NCI-H2107 (cell line): ENCODE data around the gene ACTL6B.
A peak's percentile ranks its signal among the peaks of the same experiment; 100 is the strongest.
"Not testable (repeated sequence)": the region's sequence is repeated elsewhere in the genome, so short reads cannot be mapped to it uniquely, and the experiment has no call there.

Experiments used
- DNase-seq: peaks from one replicate; lab custom pipeline; 2025; lab: John Stamatoyannopoulos, UW

ACTL6B gene

GRCh38 chr7:100655908-100656674 lies at the start of gene ACTL6B:
ACTL6B (minus strand) TSS chr7:100656448; CDS start chr7:100656354, 94 bp downstream.
- peak; percentile 75 for DNase-seq

GRCh38 chr7:100705320-100705752 lies 49.1 kb upstream of the ACTL6B start:
- DNase-seq: peak; percentile 44

- not testable (repeated sequence) for DNase-seq
Observed at GRCh38 chr7:100701089-100701488, 44.8 kb upstream of the ACTL6B start.

DNA sequence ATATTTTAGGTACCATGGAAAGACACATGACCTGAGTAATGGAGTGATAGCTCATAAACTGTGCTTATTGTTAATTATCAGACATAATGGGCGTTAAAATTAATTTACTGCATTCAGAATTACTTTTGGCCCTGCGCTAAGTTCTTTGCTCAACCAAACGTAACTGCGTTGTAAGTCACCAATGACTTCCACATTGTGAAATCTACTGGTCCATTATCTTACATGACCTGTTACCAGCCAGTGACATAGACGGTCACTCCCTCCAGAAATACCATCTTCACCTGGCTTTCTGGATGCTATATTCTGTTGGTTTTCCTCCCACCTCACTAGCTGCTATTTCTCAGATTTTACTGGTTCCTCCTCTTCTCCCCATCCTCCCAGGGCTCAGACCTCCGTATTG lies 42.8 kb upstream of the ACTL6B start:
- no peak for DNase-seq

DNA sequence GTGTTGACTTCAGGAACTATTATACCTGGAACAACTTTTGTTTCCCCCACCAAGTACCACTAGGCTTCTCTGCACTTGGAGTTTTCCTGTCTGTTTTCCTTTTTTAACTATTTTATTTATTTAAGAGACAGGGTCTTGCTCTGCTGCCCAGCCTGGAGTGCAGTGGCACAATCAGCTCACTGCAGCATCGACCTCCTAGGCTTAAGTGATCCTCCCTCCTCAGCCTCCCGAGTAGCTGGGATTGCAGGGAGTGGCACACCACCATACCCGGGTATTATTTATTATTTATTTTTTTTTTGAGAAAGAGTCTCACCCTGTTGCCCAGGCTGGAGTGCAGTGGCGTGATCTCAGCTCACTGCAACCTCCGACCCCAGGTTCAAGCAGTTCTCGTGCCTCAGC lies 39.9 kb upstream of the ACTL6B start:
- no peak for DNase-seq

DNA sequence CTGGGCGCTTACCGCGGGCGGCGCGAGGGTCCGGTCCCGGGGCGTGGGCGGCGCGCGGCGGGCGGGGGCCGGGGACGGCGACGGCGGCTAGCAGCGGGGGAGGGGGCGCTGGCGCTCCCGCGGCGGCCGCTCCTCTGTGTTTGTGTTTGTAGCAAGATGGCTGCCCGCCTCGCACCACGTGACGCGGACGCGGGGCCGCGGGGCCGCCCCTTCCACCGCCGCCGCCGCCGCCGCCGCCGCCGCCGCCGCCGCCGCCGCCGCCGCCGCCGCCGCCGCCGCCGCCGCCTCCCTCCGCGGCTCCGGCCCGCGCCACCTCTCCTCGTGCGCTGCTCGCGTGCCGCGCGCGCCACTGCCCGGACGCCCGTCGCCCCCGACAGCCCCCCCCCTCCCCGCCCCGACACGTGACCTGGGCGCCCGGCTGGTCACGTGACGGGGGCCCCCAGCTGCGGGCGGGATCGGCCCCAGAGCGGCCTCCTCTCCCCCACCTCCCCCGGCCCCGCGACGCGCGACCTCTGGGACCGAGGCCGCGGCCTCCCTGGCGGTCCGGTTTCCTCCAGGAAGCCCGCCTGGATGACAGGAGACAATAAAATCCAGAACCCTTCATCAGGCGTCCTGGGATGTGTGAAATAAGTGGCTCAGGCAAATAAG lies 38.0 kb upstream of the ACTL6B start, which contains the start of gene GIGYF1:
Gene GIGYF1 (minus strand): TSS at position 153 of the 648 bp plus-strand sequence. CDS start 6,012 bp downstream, outside the sequence.
- peak; percentile 24 for DNase-seq

DNA sequence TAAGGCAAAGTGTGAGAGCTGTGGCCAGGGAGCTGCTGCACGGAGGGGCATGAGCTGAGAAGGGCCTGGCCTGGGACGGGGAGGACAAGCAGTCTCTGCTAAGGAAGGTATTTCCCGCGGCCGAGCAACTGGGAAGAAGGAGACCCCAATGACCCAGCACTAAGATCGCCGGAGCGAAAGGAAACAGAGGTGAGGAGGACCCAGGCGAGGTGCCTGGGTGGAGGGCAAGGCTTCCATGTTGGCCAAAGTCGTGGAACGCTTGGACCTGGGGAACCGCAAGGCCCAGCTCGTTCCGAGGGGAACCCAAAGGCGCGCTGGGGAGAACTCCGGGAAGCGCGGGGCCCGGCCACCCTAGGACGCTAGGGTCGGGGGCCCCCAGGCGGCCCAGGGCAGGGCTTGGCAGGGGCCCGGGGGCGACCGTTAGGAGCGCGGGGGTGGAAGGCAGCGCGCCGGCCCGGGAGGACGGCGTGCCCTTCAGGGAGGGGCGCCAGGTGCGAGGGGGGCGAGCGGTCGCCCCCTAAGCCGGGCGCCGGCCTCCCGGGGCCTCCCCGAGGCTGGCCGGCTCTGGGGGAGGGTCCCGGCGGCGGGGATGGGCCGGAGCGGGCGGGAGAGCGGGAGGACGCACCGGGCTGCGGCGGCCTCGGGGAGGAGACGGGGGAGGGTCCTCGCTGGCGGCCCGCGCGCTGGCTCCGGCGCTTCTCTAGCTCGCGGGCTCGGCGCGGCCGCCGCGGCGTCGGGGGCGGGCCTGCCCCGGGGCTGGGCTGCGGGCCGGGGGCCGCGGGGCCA lies 37.3 kb upstream of the ACTL6B start:
- no peak for DNase-seq

- DNase-seq: no peak
Observed at GRCh38 chr7:100692578-100692961, 36.3 kb upstream of the ACTL6B start.

DNA sequence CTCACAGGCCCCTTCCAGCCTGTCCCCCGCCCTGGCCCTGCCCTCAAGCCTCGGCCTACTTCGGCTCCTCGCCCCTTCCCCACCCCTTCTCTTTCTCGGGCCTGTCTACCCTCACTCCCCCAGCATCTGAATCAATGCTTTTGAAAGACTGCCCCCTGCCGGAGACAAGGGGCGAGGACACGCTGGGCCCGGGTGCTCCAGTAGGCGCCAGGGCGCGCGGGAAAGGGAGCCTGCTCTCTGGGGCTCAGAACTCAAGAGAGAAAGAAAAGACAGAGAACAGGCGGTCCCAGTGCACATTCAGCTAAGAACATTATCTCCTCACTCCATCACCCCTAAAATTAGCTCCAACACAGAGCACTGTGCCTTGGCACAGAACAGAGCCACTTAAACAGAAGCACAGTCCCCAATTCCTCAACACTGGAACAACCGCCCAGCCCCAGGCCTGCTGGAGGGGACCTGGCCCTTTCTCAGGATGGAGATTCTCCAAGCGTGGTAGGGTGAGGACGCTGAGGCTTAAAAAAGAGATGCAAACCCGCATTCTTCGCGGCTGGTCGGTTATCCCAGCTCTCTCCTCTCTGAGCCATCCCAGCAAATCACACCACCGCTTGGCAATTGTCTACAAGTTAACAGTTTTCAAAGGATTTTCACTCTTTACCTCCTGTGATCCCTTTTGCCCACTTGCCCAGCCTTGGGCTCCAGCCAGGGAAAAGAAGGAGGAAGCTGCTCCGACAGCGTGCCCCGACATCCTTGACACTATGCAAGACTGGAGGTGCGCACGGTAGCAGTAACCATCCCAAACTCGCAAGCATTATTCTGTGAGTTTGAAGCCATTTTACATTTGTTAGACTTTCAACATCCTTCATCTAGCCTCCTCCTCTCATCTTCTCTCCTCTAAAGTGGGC lies 35.7 kb upstream of the ACTL6B start:
- peak; percentile 52 for DNase-seq

DNA sequence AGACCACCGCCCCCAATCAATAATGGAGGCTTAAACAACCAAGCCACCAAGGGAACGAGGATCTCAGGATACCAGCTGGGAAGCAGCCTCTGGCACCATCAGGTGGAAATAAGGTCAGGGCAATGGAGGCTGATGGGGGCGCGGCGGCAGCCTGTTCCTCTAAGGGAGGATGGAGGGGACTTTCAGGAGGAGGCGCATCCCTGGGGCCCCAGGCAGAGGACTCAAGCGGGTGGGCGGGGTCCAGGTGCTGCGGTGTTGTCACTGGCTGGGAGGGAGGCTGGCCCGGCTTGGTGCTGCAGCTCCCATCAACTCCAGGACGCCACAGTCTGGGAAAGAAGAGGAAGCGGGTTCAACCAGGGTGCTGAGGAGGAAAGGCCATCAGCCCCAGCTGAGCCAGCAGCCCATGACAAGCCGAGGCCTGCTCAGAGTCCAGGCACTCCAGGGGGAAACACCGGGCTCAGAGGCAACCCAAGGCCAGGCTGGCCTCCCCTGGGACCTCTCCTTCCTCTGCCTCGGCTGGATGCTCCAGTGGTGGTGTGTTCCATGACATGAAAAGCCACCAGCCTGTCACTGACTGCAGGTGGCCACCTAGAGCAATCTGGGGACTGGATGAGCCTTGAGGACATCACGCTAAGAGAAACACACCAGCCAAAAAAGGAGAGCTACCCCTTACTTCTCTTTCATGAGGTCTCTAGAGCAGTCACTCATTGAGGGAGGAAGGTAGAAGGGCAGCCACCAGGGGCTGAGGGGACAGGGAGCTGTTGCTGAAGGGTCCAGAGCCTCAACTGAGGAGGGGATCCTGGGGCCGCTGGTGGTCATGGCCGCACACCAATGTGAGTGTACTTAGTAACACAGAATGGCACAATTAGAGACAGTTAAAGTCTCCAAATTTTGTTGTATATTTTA lies 33.2 kb upstream of the ACTL6B start:
- no peak for DNase-seq

- DNase-seq: no peak
Observed at GRCh38 chr7:100688326-100688860, 32.1 kb upstream of the ACTL6B start.

GRCh38 chr7:100687751-100688300 lies 31.6 kb upstream of the ACTL6B start:
- DNase-seq: no peak

DNA sequence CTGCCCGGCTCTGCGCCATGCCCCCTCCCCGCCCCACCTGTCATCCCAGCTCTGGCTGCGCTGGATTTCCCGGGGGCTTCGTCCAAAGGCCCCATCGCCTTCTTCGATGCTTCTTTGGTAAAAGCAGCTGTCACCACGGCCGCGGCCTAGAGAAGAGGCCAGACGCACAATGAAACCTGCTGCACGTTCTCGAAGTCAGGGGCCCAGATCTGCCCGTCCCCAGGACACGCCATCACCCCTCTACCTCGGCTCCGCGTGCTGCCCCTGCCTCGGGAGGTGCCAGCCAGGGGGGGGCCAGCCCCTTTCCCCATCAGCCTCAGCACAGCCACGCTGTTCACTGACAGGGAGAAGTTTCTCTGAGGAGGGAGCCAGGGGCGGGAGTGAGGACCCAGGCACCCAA lies 31.0 kb upstream of the ACTL6B start:
- no peak for DNase-seq

- DNase-seq: no peak
Observed at GRCh38 chr7:100686822-100687211, 30.6 kb upstream of the ACTL6B start.

- DNase-seq: no peak
Observed at GRCh38 chr7:100686201-100686821, 30.1 kb upstream of the ACTL6B start.

DNA sequence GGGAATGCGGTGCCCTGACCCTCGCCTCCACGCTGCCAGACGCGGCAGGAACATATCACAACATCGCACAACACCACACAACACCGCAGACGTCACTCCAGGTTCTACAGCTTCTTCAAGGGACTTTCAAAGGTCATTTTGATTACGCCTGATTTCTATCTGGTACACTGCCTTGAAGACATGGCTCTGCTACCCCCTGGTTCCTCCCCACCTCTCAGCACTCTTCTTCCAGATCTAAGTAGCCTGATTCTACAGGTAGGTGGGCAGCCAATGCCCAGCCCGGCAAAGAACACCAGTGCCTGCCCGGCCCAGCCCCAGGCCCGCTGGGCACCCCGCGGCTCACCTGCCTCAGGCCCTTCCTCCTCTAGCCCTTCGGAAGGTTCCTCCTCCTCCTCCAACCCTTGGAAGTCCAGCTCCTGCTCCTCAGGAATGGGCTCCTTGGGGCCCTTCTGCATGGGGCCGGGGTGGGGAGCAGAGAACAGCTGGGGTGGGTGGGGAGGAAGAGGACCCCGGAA lies 29.4 kb upstream of the ACTL6B start:
- no peak for DNase-seq

DNA sequence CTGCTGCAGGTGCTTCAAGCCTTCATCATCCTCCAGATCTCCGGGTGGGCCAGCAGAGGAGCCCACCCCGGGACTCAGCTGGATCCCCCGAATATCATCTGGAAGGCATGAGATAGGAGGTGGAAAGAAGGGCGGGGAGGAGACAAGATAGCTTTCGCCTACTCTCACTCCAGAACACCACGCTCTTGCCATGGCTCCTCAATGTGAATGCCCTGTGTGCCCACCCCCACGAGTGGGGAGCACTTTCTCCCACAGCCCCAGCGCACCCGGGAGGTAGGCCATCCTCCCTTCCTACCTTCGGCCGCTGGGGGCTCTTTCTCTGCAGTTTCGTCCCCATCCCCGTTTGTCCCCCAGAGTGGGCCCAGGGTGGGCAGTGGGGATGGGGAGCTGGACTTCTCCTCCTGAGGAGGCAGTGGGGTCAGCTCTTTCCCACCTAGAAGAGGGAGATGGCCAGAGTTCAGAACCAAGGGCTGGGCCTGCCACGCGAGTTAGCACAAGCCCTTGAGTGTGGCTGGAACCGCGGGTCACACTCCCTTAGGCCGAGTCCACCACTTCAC lies 28.9 kb upstream of the ACTL6B start:
- DNase-seq: no peak

DNA sequence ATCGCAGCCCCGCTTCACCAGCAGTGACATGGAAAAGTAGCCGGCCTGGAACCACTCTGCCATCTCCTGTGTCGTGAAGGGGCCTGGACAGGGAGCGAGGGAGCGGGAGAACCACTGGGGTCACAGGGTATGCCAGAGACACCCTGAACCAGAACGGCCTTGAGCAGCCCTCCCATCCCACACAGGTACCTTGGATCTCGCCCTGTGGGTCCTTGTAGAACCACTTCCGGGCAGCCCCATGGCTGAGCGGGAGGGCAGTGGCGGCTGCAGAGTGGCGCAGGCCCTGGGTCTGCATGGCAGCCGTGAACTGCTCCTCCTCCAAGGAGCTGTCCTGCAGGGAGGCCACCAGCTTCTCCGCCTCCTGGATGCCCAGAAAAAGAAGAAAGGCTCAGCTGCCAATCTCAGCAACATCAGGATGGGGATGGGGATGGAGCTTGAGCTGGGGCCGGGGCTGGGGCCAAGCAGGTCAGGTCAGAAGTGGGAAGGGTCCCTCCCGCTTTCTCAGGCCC lies 28.3 kb upstream of the ACTL6B start:
- DNase-seq: no peak
